Measurements from ENCODE around the gene PAFAH1B1. TPM values are rescaled to one million over a fixed set of nuclear protein-coding genes. Genes with fewer than 3 reads are reported as not detected.
"Not testable (repeated sequence)": the region's sequence is repeated elsewhere in the genome, so short reads cannot be mapped to it uniquely, and the experiment has no call there.

Gene PAFAH1B1
- total and polyA plus RNA-seq, 11 donors = 32.6 to 154 (median 118) TPM

DNA sequence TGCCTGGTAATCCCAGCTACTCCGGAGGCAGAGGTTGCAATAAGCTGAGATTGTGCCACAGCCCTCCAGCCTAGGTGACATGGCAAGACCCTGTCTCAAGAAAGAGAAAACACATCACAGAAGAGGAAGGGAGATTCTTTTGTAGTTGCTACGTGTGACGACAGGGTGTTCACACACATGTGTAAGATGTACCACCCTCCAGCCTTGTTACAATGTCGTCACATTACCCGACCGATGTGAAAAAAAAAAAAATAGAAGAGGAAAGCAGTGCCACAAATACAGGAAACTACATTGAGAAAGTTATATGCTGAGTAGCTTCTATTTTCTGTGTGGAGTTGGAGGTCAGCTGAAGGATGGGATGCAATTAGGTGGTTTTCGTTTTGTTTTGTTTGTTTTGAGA, 62.1 kb downstream of the PAFAH1B1 start:
- peaks cover 0 to 27% (median 5%) of the 10 kb centered on the region in 9 donors for H3K36me3 ChIP-seq
- no peak for DNase-seq
- no peak for TF ChIP-seq POLR2A (IDR thresholded peaks at IDR 0.05)
- TF ChIP-seq CTCF (IDR thresholded peaks at IDR 0.05) = no peak
- H3K27ac ChIP-seq = no peak overlapping the region
- 58 to 67% (median 63%) methylated on average over 7 of the region's 7 CpGs for WGBS, 4 donors
- H3K9me3 ChIP-seq = peaks cover 0 to 8% (median 0%) of the 10 kb centered on the region in 12 donors
- peaks cover 0 to 40% (median 11%) of the 10 kb centered on the region in 12 donors for H3K4me1 ChIP-seq
- peak in 1 of 4 donors; percentile 22 for ATAC-seq
- H3K27me3 ChIP-seq = no peaks in the 10 kb centered on the region
- intact Hi-C loops (cut with DNase I) = loop anchor here in 2 of 10 donors (10.0 kb wide), 2 partner anchors 51 to 61 kb away; partner anchors contain the start of gene PAFAH1B1 (in 1 of the 2)
- H3K4me3 ChIP-seq = no peak overlapping the region

DNA sequence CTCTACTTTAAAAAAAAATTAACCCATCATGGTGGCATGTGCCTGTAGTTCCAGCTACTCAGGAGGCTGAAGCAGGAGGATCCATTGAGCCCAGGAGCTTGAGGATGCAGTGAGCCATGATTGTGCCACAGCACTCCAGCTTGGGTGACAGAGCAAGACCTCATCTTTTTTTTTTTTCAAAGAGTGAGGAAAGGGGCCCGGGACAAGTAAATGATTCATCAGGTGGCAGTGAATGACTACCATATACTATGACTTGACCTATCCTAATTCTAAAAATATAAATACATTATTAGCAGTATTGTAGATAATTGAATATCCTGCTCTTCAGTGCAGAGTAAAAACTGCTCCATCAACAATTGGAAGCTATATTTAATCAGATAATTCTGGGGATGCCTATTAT, 62.8 kb downstream of the PAFAH1B1 start:
- TF ChIP-seq CTCF (IDR thresholded peaks at IDR 0.05) = no peak
- TF ChIP-seq POLR2A (IDR thresholded peaks at IDR 0.05) = no peak
- WGBS, 4 donors = 0 to 31% (median 0%) methylated on average over 1 of the region's 1 CpG
- Histone ChIP-seq H3K4me1 (peaks cover 0 to 41% (median 10%) of the 10 kb centered on the region in 12 donors), H3K9me3 (peaks cover 0 to 8% (median 0%) of the 10 kb centered on the region in 12 donors), H3K27me3 (no peaks in the 10 kb centered on the region), H3K4me3 (no peak overlapping the region), H3K27ac (no peak overlapping the region), H3K36me3 (peaks cover 0 to 23% (median 0%) of the 10 kb centered on the region in 9 donors)
- intact Hi-C loops (cut with DNase I) = loop anchor here in 2 of 10 donors (10.0 kb wide), 2 partner anchors 51 to 61 kb away; partner anchors contain the start of gene PAFAH1B1 (in 1 of the 2)
- no peak for DNase-seq
- no peak for ATAC-seq

- intact Hi-C loops (cut with DNase I) = loop anchor here in 2 of 10 donors (10.0 kb wide), 2 partner anchors 55 to 65 kb away; partner anchors contain the start of gene PAFAH1B1 (in 1 of the 2)
- H3K4me1 ChIP-seq = peaks cover 0 to 44% (median 9%) of the 10 kb centered on the region in 12 donors
- WGBS, 4 donors = 46 to 64% (median 50%) methylated on average over 8 of the region's 8 CpGs
- peak in 3 of 4 donors; percentile 47 to 61 (median 50) for ATAC-seq
- H3K36me3 ChIP-seq = peaks cover 0 to 24% (median 6%) of the 10 kb centered on the region in 9 donors
- not testable (repeated sequence) for H3K27ac ChIP-seq, H3K9me3 ChIP-seq, H3K27me3 ChIP-seq, H3K4me3 ChIP-seq
- DNase-seq = peak in 2 of 5 donors; percentile 30 to 33
Observed at GRCh38 chr17:2659337-2659736, 65.9 kb downstream of the PAFAH1B1 start.

DNA sequence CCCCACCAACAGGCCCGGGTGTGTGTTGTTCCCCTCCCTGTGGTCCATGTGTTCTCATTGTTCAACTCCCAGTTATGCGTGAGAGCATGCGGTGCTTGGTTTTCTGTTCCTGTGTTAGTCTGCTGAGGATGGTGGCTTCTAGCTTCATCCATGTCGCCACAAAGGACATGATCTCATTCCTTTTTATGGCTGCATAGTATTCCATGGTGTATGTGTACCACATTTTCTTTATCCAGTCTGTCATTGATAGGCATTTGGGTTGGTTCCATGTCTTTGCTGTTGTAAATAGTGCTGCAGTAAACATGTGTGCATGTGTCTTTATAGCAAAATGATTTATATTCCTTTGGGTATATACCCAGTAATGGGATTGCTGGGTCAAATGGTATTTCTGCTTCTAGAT, 67.0 kb downstream of the PAFAH1B1 start:
- ATAC-seq; H3K4me3 ChIP-seq; intact Hi-C loops (cut with DNase I); H3K27ac ChIP-seq; DNase-seq; H3K27me3 ChIP-seq; H3K9me3 ChIP-seq: not testable (repeated sequence)
- peaks cover 0 to 41% (median 9%) of the 10 kb centered on the region in 12 donors for H3K4me1 ChIP-seq
- WGBS, 4 donors = 89 to 97% (median 96%) methylated on average over 4 of the region's 4 CpGs
- peaks cover 0 to 28% (median 6%) of the 10 kb centered on the region in 9 donors for H3K36me3 ChIP-seq

DNA sequence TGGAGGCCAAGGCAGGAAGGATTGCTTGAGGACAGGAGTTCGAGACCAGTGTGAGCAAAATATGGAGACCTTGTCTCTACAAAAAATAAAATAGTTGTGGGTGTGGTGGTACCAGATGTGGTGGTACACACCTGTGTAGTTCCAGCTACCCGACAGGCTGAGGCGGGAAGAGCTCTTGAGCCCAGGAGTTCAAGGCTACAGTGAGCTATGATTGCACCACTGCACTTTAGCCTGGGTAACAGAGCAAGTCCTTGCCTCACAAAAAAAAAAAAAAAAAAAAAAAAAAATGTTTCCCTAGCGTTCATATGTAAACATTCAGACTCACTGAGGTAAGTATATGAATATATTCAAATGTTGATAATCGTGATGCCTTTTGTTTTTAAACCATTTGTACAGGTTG, 78.6 kb downstream of the PAFAH1B1 start:
- intact Hi-C loops (cut with DNase I) = loop anchor here in 6 of 10 donors (5.0 to 10.0 kb wide), 5 partner anchors 57 to 187 kb away; partner anchors contain the start of genes PAFAH1B1 (in 2 of the 6) and METTL16 (in 1 of the 6)
- Histone ChIP-seq H3K27ac (no peak overlapping the region), H3K36me3 (peaks cover 3 to 100% (median 97%) of the 10 kb centered on the region in 9 donors), H3K4me1 (no peaks in the 10 kb centered on the region), H3K9me3 (no peaks in the 10 kb centered on the region), H3K27me3 (no peaks in the 10 kb centered on the region), H3K4me3 (no peak overlapping the region)
- no peak for DNase-seq
- TF ChIP-seq CTCF (IDR thresholded peaks at IDR 0.05) = no peak
- TF ChIP-seq POLR2A (IDR thresholded peaks at IDR 0.05) = no peak
- ATAC-seq = no peak
- 94 to 96% (median 95%) methylated on average over 5 of the region's 5 CpGs for WGBS, 4 donors

DNA sequence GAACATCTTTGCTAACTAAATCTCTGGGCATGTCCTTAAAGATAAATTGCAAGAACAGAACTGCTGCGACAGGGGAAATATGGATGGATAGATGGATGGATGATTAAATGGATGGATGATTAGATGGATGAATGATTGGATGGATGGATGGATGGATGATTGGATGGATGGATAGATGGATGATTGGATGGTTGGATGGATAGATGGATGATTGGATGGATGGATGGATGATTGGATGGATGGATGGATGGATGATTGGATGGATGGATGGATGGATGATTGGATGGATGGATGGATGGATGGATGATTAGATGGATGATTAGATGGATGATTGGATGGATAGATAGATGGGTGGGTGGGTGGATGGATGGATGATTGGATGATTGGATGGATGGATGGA, 85.8 kb downstream of the PAFAH1B1 start:
- intact Hi-C loops (cut with DNase I) = loop anchor here in 5 of 10 donors (5.0 to 10.0 kb wide), 5 partner anchors 64 to 194 kb away; partner anchors contain the start of genes PAFAH1B1 (in 3 of the 5) and METTL16 (in 1 of the 5)
- not testable (repeated sequence) for H3K9me3 ChIP-seq, ATAC-seq, H3K4me1 ChIP-seq, H3K27ac ChIP-seq, H3K27me3 ChIP-seq, DNase-seq, H3K4me3 ChIP-seq
- WGBS, 4 donors = 98 to 100% (median 100%) methylated on average over 1 of the region's 1 CpG
- H3K36me3 ChIP-seq = peaks cover 3 to 97% (median 93%) of the 10 kb centered on the region in 9 donors

All from heart left ventricle (tissue), 16 donors.